GM23248 (cell line): ENCODE measurements around the gene SCAP.

Experiments
- EZH2 ChIP-seq: fragments of 200-600 bp; sonication (generic); IDR thresholded peaks from 2 replicates; pipeline ENCODE4 v1.6.1; 2018; ENCODE audit warnings: antibody characterized with exemption, mild to moderate bottlenecking; ENCODE audit not compliant: insufficient read depth, poor library complexity, severe bottlenecking
- EZH2phosphoT487 ChIP-seq: fragments of 200-600 bp; sonication (generic); IDR thresholded peaks from 2 replicates; pipeline ENCODE4 v1.6.1; 2018; ENCODE audit warnings: antibody characterized with exemption, moderate library complexity, mild to moderate bottlenecking, low read depth; ENCODE audit not compliant: insufficient read depth

DNA sequence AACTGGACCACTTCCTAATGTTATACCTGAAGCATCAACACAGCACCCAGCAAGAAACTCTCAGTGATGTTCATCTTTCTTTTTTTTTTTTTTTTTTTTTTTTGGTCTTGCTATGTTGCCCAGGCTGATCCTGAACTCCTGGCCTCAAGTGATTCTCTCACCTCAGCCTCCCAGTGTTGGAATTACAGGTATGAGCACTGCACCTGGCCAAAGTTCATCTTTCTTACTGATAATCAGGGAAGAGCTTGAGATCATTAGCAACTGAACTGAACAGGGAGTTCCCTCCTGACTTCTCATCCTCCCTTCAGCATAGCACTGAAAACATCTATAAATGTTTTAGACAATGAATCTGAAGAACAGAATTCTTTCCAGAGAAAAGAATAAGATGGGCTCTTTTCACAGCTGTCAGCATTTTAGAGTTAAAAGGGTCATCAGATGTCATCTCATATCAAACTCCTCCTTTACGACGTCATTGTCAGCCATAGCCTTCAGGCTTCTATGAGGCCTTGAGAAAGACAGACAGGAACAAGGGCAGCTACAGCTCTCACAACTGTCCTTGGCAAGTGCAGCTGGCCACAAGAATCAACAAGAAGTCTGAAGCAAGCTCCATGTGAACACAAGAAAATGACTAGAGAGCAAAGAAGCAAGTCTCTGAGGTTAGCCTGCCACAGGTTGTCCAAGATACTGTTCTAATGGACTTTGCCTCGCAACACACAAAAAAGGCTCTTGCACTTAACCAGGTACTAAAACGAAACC, 33.8 kb downstream of the SCAP start:
- TF ChIP-seq EZH2 (no peak), EZH2phosphoT487 (no peak)
